Effector memory CD4-positive, alpha-beta T cell (primary cell): ENCODE data around the gene WDR4.

Experiments
- DNase-seq, 3 donors: peaks; one replicate each; pipeline ENCODE4 v3.0.0-alpha.2; 2020
- H3K27ac ChIP-seq: 2 replicates; pipeline ENCODE4 v1.7.0; 2013; ENCODE audit warnings: mild to moderate bottlenecking, low read length, moderate library complexity; ENCODE audit not compliant: insufficient read depth, poor library complexity, severe bottlenecking
- H3K27me3 ChIP-seq: replicated peaks from 2 replicates; pipeline ENCODE4 v1.7.0; 2013; ENCODE audit warnings: mild to moderate bottlenecking, low read length; ENCODE audit not compliant: insufficient read depth, control insufficient read depth, poor library complexity, severe bottlenecking
- H3K36me3 ChIP-seq: 2 replicates; pipeline ENCODE4 v1.7.0; 2013; ENCODE audit warnings: mild to moderate bottlenecking, low read length, moderate library complexity; ENCODE audit not compliant: control insufficient read depth, insufficient read depth
- H3K4me1 ChIP-seq: 2 replicates; pipeline ENCODE4 v1.7.0; 2013; ENCODE audit warnings: low read length, mild to moderate bottlenecking; ENCODE audit not compliant: control insufficient read depth, insufficient read depth, poor library complexity, severe bottlenecking
- H3K4me3 ChIP-seq: 2 replicates; pipeline ENCODE4 v1.7.0; 2013; ENCODE audit warnings: low read length, low read depth, mild to moderate bottlenecking; ENCODE audit not compliant: insufficient read depth, poor library complexity, severe bottlenecking
- H3K9me3 ChIP-seq: 2 replicates; pipeline ENCODE4 v1.7.0; 2013; ENCODE audit warnings: mild to moderate bottlenecking, low read length, moderate library complexity; ENCODE audit not compliant: control insufficient read depth

Gene WDR4

DNA sequence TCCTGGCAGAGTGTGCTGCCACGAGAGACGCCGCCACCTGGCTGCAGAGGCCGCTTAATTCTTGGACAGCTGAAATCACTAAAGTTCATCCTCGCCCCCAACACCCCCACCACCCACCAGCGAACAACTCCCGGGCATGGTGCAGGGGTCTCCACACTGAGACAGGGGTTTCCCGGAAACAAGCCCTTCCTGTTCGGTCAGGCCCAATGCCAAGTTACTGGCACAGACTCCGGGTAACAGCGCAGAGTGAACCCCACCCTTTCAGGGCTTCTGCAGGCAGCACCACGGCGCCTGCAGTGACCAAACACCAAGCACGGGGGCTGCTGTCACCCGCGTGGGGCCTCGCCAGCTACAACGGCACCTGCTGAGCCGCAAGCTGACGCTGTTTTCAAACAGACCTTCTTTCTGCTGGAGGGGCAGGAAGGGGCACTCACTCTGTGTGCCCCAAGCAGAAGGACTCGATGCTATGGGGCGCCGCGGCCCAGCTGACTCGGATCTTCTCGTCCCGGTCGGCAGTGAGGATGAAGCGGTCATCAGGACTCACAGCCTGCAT, 17.4 kb downstream of the WDR4 start:
- DNase-seq, result no peak
- Histone ChIP-seq H3K27ac (no peak overlapping the region), H3K9me3 (no peaks in the 10 kb centered on the region), H3K4me3 (no peak overlapping the region), H3K36me3 (peaks cover 54% of the 10 kb centered on the region), H3K27me3 (no peaks in the 10 kb centered on the region), H3K4me1 (no peaks in the 10 kb centered on the region)

- peaks cover 59% of the 10 kb centered on the region for H3K36me3 ChIP-seq
These were observed 18.0 kb downstream of the WDR4 start for GRCh38 chr21:42861311-42861847.

DNA sequence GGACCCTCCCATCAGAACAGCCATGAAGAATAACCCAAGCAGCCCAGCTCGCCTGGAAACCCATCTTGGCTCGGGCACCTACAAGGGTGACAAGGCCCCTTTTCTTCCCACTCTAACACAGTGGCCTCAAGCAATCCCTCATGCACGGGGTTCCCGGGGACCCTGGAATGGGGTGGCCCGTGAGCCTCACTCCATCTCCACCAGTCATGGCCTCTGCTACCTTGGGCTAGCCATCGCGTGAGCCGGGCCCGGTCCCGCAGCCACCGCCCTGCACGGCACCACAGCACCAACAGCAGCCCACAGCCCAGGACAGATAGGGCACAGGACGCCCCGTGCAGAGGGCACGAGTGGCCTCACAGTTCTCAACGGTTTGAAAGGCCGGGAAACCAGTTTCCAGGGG, 19.0 kb downstream of the WDR4 start:
- H3K36me3 ChIP-seq, result peaks cover 63% of the 10 kb centered on the region

More at GRCh38 chr21:42861311-42861847, 18.0 kb downstream of the WDR4 start:
- DNase-seq, result no peak
- Histone ChIP-seq H3K9me3 (no peaks in the 10 kb centered on the region), H3K27me3 (no peaks in the 10 kb centered on the region), H3K27ac (no peak overlapping the region), H3K4me3 (no peak overlapping the region), H3K4me1 (no peaks in the 10 kb centered on the region)

GRCh38 chr21:42859891-42860230, 19.5 kb downstream of the WDR4 start:
- no peaks in the 10 kb centered on the region for H3K4me1 ChIP-seq
- no peak for DNase-seq
- H3K27ac ChIP-seq, result no peak overlapping the region
- H3K36me3 ChIP-seq, result peaks cover 63% of the 10 kb centered on the region
- H3K27me3 ChIP-seq, result no peaks in the 10 kb centered on the region
- H3K4me3 ChIP-seq, result no peak overlapping the region
- H3K9me3 ChIP-seq, result no peaks in the 10 kb centered on the region

More for the DNA sequence above, 19.0 kb downstream of the WDR4 start:
- DNase-seq, result no peak
- no peak overlapping the region for H3K27ac ChIP-seq
- H3K4me3 ChIP-seq, result no peak overlapping the region
- no peaks in the 10 kb centered on the region for H3K4me1 ChIP-seq
- no peaks in the 10 kb centered on the region for H3K27me3 ChIP-seq
- no peaks in the 10 kb centered on the region for H3K9me3 ChIP-seq

DNA sequence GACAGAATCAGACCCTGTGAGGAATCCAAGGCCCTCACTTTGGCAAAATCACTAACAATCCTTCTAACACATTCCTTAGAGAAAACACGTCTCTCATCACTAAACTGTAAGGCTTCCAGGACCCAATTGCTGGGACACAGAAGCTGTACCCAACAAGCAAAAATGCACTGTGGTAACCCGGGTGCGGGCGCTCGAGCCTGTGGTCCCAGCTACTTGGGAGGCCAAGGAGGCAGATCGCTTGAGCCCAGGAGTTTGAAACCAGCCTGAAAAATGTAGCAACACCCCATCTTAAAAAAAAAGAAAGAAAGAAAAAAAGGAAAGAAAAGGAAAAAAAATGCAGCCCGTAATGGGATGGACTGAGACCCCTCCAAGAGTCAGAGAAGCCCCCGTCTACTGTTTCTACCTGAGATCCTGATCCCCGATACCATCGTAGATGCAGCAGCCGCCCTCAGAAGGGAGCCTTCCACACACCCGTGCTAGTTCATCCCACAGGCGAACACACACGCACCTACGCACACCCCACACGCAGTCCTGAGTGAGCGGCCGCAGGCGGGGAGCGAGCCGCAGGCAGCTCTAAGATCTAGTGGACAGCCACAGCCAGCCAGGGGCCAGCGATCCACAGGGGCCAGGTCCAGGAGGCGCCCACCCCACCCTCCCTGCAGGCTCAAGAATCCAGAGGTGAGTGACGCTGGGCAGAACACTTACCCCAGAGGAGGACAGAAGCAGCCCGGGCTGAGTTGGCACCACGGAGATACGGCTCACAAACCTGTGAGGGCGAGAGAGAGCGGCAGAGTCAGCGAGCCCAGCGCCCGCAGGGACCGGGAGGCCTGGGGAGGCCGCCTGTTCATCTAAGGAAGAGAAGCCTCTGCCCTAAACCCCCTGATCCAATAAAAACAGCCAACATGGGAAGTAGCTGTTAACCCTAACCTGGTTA, 20.1 kb downstream of the WDR4 start:
- DNase-seq, result no peak

GRCh38 chr21:42858185-42858847, 21.0 kb downstream of the WDR4 start:
- Histone ChIP-seq H3K36me3 (peaks cover 78% of the 10 kb centered on the region), H3K27ac (no peak overlapping the region), H3K4me1 (no peaks in the 10 kb centered on the region), H3K9me3 (no peaks in the 10 kb centered on the region), H3K4me3 (no peak overlapping the region), H3K27me3 (no peaks in the 10 kb centered on the region)
- no peak for DNase-seq

More for the DNA sequence above, 20.1 kb downstream of the WDR4 start:
- H3K27ac ChIP-seq, result no peak overlapping the region
- H3K36me3 ChIP-seq, result peaks cover 69% of the 10 kb centered on the region
- H3K4me3 ChIP-seq, result no peak overlapping the region
- no peaks in the 10 kb centered on the region for H3K4me1 ChIP-seq
- no peaks in the 10 kb centered on the region for H3K27me3 ChIP-seq
- no peaks in the 10 kb centered on the region for H3K9me3 ChIP-seq

DNA sequence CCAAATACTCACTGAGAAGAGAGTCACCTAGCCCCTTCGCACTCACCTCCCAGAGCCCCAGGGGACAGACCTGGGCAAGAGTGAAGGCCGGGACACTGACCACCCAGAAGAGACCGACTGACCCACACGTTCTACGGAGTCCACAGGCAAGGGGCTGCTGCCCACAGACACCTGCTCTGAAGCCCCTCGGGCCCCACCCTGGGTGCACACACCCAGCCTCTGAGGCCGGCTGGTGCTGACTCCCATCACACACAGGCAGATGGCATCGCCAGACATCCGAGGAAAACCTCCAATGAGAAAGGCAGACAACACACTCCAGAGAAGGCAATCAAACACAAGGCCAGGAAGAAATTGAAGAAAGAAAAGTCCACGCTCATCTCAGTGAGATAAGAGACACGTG, 22.1 kb downstream of the WDR4 start:
- no peaks in the 10 kb centered on the region for H3K9me3 ChIP-seq
- no peak overlapping the region for H3K4me3 ChIP-seq
- no peaks in the 10 kb centered on the region for H3K4me1 ChIP-seq
- H3K27me3 ChIP-seq, result no peaks in the 10 kb centered on the region
- no peak overlapping the region for H3K27ac ChIP-seq
- no peak for DNase-seq
- peaks cover 75% of the 10 kb centered on the region for H3K36me3 ChIP-seq

GRCh38 chr21:42855937-42856335, 23.4 kb downstream of the WDR4 start:
- no peak overlapping the region for H3K27ac ChIP-seq
- no peaks in the 10 kb centered on the region for H3K4me1 ChIP-seq
- no peaks in the 10 kb centered on the region for H3K9me3 ChIP-seq
- peaks cover 88% of the 10 kb centered on the region for H3K36me3 ChIP-seq
- no peak overlapping the region for H3K4me3 ChIP-seq
- no peaks in the 10 kb centered on the region for H3K27me3 ChIP-seq
- DNase-seq, result no peak

- Histone ChIP-seq H3K9me3 (no peaks in the 10 kb centered on the region), H3K27me3 (no peaks in the 10 kb centered on the region), H3K4me3 (no peak overlapping the region), H3K4me1 (no peaks in the 10 kb centered on the region), H3K27ac (no peak overlapping the region), H3K36me3 (peaks cover 88% of the 10 kb centered on the region)
- no peak for DNase-seq
These were observed 24.0 kb downstream of the WDR4 start for GRCh38 chr21:42855171-42855936.
